GM19099 (cell line): Measurements from ENCODE around the gene CDK8.

Experiments
- POLR2A ChIP-seq: IDR thresholded peaks from 3 replicates; pipeline ENCODE4 v1.6.1; 2011; ENCODE audit warnings: low read depth; ENCODE audit not compliant: insufficient read length; ENCODE audit errors: extremely low read depth

Gene CDK8

DNA sequence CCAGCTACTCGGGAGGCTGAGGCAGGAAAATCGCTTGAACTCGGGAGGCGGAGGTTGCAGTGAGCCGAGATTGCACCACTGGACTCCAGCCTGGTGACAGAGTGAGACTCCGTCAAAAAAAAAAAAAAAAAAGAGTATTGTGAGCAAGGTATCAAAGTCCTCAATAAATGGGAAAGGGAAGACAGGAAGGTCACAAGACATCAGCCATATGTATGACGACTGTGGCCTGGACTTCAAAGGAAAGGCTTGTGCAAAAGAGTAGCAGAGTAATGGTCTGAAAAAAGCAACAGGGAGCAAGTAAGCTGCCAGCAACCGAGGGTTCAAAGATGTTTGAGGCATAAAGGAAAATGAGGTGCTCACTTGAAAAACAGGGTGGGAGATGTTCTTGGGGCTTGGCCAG is 187.5 kb downstream of the CDK8 start:
- TF ChIP-seq POLR2A: no peak

DNA sequence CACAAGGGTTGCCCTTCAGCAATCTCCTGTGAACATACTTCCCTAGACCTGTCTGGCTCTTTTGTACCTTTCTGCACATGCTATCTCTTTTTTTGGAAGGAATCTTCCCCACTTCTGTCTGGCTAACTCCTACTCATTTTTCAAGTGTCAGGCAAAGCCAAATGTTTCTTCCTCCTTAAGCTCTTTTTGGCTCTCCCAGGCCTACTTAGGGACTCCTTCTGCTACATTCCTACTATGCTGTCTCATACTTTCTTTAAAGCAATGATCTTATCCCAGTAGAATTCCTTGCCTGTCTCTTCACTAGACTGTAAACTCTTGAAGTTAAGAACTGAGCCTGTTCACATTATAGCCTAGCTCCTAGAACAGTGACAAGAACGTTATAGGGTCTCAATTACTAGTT is 188.6 kb downstream of the CDK8 start:
- TF ChIP-seq POLR2A: no peak

DNA sequence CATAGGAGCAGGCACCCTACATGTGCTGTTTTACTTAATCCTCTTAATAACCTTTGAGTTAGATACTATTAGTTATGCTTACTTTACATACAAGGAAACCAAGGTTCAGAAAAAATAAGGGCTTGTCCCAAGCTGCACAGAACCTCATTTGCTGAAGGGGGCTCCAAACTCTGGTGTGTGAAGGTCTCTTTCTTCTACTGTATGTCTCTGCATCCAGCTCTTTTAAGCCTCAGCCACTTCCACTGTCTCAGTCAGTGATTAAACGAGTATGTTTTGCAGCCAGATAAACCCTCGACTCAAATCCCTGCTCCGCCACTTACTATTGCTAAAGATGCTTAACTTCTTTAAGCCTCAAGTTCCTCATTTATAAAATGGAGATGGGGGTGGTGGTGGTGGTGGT is 191.2 kb downstream of the CDK8 start:
- TF ChIP-seq POLR2A: no peak

DNA sequence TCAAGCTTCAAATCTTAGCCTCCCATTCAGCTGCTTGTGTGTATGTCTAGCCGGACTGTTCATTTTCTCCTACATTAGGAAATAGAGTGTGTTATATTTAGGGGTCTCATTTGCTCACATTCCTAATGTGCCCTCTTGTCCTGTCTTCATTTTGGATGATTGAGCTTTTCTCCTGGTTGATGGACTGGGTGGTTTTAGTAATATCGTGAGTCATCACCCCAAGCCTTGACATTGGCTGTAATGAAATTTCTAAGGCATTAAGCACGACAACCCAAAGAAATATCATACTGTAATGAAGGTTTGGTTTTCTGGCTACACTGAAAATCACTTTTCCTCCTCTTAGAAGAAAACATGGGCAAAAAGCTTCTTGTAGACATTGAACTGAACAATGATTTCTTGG is 192.8 kb downstream of the CDK8 start:
- TF ChIP-seq POLR2A: no peak

DNA sequence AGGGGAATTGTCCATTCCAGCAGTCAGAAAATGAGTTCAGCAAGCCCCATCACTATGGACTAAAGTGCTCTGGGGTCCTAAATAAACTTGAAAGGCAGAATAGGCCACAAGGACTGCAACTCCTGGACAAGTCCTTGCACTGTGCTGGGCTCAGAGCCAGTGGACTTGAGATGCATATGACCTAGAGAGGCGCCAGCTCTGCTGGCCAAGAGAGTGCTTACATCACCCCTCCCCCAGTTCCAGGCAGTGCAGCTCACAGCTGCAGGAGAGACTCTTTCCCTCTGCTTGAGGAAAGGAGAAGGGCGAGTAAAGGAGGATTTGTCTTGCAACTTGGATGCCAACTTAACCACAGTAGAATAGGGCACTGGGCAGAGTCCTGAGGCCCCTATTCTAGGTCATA is 194.1 kb downstream of the CDK8 start:
- TF ChIP-seq POLR2A: no peak

DNA sequence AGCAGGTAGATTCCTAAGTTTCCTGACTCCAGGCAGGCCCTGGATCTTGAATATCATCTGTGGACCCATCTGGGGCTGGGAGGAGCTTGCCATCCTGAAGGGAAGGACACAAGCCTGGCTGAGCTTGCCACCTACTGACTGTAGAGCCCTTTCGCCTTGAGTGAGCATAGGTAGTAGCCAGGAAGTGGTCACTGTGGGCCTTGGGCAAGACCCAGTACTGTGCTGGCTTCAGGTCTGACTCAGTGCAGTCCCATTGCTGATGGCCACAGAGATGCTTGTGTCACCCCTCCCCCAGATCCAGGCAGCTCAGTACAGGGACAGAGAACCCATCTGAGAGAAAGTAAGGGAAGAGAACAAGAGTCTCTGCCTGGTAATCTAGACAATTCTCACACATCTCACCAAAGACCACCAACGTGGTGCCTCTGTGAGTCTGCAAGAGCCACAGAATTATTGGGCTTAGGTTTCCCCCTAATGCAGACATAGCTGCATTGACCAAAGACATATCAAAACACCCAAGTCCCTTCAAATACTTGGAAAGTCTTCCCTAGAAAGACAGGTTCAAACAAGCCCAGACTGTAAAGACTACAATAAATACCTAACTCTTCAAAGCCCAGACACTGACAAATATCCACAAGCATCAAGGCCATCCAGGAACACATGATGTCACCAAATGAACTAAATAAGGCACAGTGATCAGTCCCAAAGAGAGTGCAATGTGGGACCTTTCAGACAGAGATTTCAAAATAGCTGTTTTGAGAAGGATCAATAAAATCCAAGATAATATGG is 195.3 kb downstream of the CDK8 start:
- TF ChIP-seq POLR2A: no peak
